Vagina (tissue), 2 donors: ENCODE data around the gene GTF2B. TPM values are rescaled to one million over a fixed set of nuclear protein-coding genes. Genes with fewer than 3 reads are reported as not detected.
"Not testable (repeated sequence)": the region's sequence is repeated elsewhere in the genome, so short reads cannot be mapped to it uniquely, and the experiment has no call there.

Experiments used
- DNase-seq, 2 donors: peaks; one replicate each; pipeline ENCODE4 v3.0.0-alpha.2; 2017; ENCODE audit errors: extremely low spot score in 2 of 2
- H3K27ac ChIP-seq: fragments of 200-600 bp; sonication (generic); one replicate; pipeline ENCODE4 v1.5.1; 2019
- H3K27me3 ChIP-seq: fragments of 200-600 bp; sonication (generic); one replicate; pipeline ENCODE4 v1.5.1; 2019
- H3K36me3 ChIP-seq, 2 donors: fragments of 200-600 bp; sonication (generic); one replicate each; pipeline ENCODE4 v1.5.1; 2017 to 2019
- H3K4me1 ChIP-seq: fragments of 200-600 bp; sonication (generic); one replicate; pipeline ENCODE4 v1.5.1; 2019
- H3K4me3 ChIP-seq, 2 donors: fragments of 200-600 bp; sonication (generic); 1 replicate in 1 of 2; 2 replicates in 1 of 2; pipeline ENCODE4 v1.5.1; 2016 to 2019
- H3K9me3 ChIP-seq: fragments of 200-600 bp; sonication (generic); one replicate; pipeline ENCODE4 v1.5.1; 2019
- POLR2A ChIP-seq, 2 donors: fragments of 450-650 bp; IDR thresholded peaks; one replicate each; pipeline ENCODE4 v1.6.1; 2017; ENCODE audit warnings: antibody characterized with exemption in 2 of 2, mild to moderate bottlenecking in 2 of 2, moderate library complexity in 2 of 2
- POLR2AphosphoS5 ChIP-seq, 2 donors: sonication (generic); formaldehyde crosslinking; IDR thresholded peaks; one replicate each; pipeline ENCODE4 v1.9.0; 2017; ENCODE audit warnings: antibody characterized with exemption in 2 of 2, mild to moderate bottlenecking in 2 of 2, low read depth in 1 of 2; ENCODE audit not compliant: insufficient read depth in 1 of 2
- intact Hi-C: fragments of 100-400 bp; cut with DNase I; formaldehyde crosslinking; loops from one replicate; pipeline ENCODE4 v1.15.1; 2023
- total RNA-seq: library from RNA; depleted of rRNA; stranded (reverse); fragments of >200 nt; gene quantifications from one replicate; pipeline ENCODE4 v1.2.3, GENCODE V29; 2016
- TF ChIP-seq, protein P1 (sequence below), 3 experiments: fragments of 450-650 bp in 2 of 3; fragments of 200-600 bp in 1 of 3; sonication (generic) in 1 of 3; IDR thresholded peaks; one replicate each; pipeline ENCODE4 v1.5.1; 2017 to 2019; ENCODE audit warnings: antibody characterized with exemption in 3 of 3, mild to moderate bottlenecking in 2 of 3, moderate library complexity in 2 of 3

The GTF2B gene
- total RNA-seq, 1 donor from 2014 or later, result 22.8 TPM

DNA sequence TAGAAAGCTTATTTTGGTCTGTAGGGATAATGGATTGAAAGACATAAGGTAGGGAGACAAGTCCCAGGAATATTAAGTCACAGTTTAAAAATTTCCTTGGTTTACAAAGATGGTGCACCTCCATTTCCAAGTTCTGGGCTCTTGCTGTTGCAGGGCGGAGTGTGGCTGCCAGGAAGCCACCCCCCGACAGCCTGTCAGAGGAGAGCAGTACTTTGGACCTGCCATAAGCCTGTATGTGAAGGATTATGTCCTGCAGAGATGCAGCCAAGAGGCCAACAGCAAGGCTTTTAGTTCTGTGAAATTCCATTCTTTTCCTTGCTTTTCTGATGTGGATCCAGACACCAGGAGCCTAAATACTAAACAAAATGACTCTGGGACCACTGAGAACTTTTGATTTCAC lies 31.9 kb upstream of the GTF2B start:
- Histone ChIP-seq H3K4me1 (no peaks in the 10 kb centered on the region), H3K9me3 (peaks cover 3% of the 10 kb centered on the region), H3K27ac (no peak overlapping the region), H3K27me3 (no peaks in the 10 kb centered on the region), H3K36me3 (peaks cover 0 to 27% of the 10 kb centered on the region in 2 donors), H3K4me3 (no peak overlapping the region)
- intact Hi-C loops, result no loop called here
- TF ChIP-seq POLR2A (IDR thresholded peaks at IDR 0.05) (no peak), POLR2AphosphoS5 (IDR thresholded peaks at IDR 0.05; ENCODE audit: insufficient read depth in 1 of 2, low read depth in 1 of 2) (no peak)
- TF ChIP-seq, protein P1, sequence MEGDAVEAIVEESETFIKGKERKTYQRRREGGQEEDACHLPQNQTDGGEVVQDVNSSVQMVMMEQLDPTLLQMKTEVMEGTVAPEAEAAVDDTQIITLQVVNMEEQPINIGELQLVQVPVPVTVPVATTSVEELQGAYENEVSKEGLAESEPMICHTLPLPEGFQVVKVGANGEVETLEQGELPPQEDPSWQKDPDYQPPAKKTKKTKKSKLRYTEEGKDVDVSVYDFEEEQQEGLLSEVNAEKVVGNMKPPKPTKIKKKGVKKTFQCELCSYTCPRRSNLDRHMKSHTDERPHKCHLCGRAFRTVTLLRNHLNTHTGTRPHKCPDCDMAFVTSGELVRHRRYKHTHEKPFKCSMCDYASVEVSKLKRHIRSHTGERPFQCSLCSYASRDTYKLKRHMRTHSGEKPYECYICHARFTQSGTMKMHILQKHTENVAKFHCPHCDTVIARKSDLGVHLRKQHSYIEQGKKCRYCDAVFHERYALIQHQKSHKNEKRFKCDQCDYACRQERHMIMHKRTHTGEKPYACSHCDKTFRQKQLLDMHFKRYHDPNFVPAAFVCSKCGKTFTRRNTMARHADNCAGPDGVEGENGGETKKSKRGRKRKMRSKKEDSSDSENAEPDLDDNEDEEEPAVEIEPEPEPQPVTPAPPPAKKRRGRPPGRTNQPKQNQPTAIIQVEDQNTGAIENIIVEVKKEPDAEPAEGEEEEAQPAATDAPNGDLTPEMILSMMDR (IDR thresholded peaks at IDR 0.05), result no peak
- no peak for DNase-seq

GRCh38 chr1:88922214-88922613 lies 30.8 kb upstream of the GTF2B start:
- no peak for DNase-seq
- no peaks in the 10 kb centered on the region for H3K4me1 ChIP-seq
- TF ChIP-seq, protein P1 (IDR thresholded peaks at IDR 0.05), result no peak
- TF ChIP-seq POLR2A (IDR thresholded peaks at IDR 0.05) (no peak), POLR2AphosphoS5 (IDR thresholded peaks at IDR 0.05; ENCODE audit: insufficient read depth in 1 of 2, low read depth in 1 of 2) (no peak)
- H3K27ac ChIP-seq, result no peak overlapping the region
- intact Hi-C loops, result no loop called here
- H3K27me3 ChIP-seq, result no peaks in the 10 kb centered on the region
- peaks cover 0 to 27% of the 10 kb centered on the region in 2 donors for H3K36me3 ChIP-seq
- H3K4me3 ChIP-seq, result no peak overlapping the region
- peaks cover 13% of the 10 kb centered on the region for H3K9me3 ChIP-seq

DNA sequence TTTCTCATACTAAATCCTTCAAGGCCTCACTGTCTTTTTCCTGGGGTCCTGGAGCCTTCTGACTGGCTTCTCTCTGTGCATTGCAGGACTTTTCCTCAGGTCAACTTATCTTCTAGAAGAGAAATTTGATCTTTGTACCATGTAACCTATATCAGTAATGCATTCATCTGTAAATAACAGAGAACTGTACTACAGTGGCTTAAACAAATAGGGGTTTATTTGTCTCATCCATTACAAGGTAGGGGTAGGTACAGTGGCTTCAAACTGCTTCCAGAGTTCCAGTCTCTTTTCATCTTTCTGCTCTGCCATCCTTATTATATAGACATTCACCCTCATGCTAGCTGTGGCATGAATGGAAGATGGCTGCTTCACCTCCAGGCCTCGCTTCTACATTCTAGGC lies 29.5 kb upstream of the GTF2B start:
- H3K27ac ChIP-seq, result no peak overlapping the region
- H3K36me3 ChIP-seq, result peaks cover 0 to 23% of the 10 kb centered on the region in 2 donors
- peaks cover 15% of the 10 kb centered on the region for H3K9me3 ChIP-seq
- no peaks in the 10 kb centered on the region for H3K4me1 ChIP-seq
- intact Hi-C loops, result no loop called here
- TF ChIP-seq POLR2AphosphoS5 (IDR thresholded peaks at IDR 0.05; ENCODE audit: insufficient read depth in 1 of 2, low read depth in 1 of 2) (no peak), POLR2A (IDR thresholded peaks at IDR 0.05) (no peak)
- TF ChIP-seq, protein P1 (IDR thresholded peaks at IDR 0.05), result no peak
- H3K27me3 ChIP-seq, result no peaks in the 10 kb centered on the region
- H3K4me3 ChIP-seq, result no peak overlapping the region
- no peak for DNase-seq

- Histone ChIP-seq H3K4me1 (no peaks in the 10 kb centered on the region), H3K27ac (no peak overlapping the region), H3K9me3 (peaks cover 15% of the 10 kb centered on the region), H3K4me3 (no peak overlapping the region), H3K36me3 (peaks cover 0 to 12% of the 10 kb centered on the region in 2 donors), H3K27me3 (no peaks in the 10 kb centered on the region)
- intact Hi-C loops, result no loop called here
- DNase-seq, result no peak
- TF ChIP-seq POLR2A (IDR thresholded peaks at IDR 0.05) (no peak), POLR2AphosphoS5 (IDR thresholded peaks at IDR 0.05; ENCODE audit: insufficient read depth in 1 of 2, low read depth in 1 of 2) (no peak)
- TF ChIP-seq, protein P1 (IDR thresholded peaks at IDR 0.05), result no peak
Observed at GRCh38 chr1:88917321-88918025, 26.1 kb upstream of the GTF2B start.

DNA sequence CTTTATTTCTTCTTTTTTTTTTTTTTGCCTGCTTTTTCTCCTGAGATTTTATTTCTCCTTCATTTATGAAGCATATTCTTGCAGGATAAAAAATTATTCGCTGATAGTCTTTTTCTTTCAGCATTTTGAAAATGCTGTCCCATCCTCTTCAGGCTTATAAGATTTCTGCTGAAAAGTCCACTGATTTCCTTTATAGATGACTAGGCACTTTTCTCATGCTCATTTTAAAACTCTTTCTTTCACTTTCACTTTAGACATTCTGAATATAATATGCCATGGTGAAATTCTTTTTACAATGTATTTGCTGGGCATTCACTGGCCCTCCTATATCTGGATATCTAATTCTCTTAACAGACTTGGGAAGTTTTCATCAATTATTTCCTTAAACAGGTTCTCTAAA lies 25.5 kb upstream of the GTF2B start:
- no peak overlapping the region for H3K4me3 ChIP-seq
- H3K27ac ChIP-seq, result no peak overlapping the region
- H3K27me3 ChIP-seq, result no peaks in the 10 kb centered on the region
- H3K4me1 ChIP-seq, result no peaks in the 10 kb centered on the region
- DNase-seq, result no peak
- intact Hi-C loops, result no loop called here
- H3K9me3 ChIP-seq, result peaks cover 15% of the 10 kb centered on the region
- H3K36me3 ChIP-seq, result peaks cover 0 to 9% of the 10 kb centered on the region in 2 donors
- TF ChIP-seq POLR2A (IDR thresholded peaks at IDR 0.05), result no peak
- no peak for TF ChIP-seq POLR2AphosphoS5 (IDR thresholded peaks at IDR 0.05; ENCODE audit: insufficient read depth in 1 of 2, low read depth in 1 of 2)
- TF ChIP-seq, protein P1 (IDR thresholded peaks at IDR 0.05), result no peak

DNA sequence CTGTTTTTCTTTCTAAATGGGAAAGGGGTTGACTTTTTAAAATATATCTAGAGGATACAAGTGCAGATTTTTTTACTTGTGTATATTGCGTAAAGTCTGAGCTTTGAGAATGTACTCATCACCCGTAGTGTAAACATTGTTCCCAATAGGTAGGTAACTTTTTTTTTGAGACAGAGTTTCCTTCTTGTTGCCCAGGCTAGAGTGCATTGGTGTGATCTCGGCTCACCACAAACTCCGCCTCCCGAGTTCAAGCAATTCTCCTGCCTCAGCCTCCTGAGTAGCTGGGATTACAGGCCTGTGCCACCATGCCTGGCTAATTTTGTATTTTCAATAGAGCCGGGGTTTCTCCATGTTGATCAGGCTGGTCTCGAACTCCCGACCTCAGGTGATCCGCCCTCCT lies 20.4 kb upstream of the GTF2B start:
- H3K9me3 ChIP-seq, H3K27me3 ChIP-seq, H3K27ac ChIP-seq, H3K4me1 ChIP-seq, DNase-seq, H3K4me3 ChIP-seq, H3K36me3 ChIP-seq, intact Hi-C loops: not testable (repeated sequence)
